WTC11 (cell line): ENCODE measurements around the gene BAK1. TPM values are rescaled to one million over a fixed set of nuclear protein-coding genes. Genes with fewer than 3 reads are reported as not detected.

ENCODE experiments used
- ATAC-seq: fragments of 200-7000 bp; cut with Tn5 transposase; 2 replicates; pipeline ENCODE4 v1.10.0; 2021; ENCODE audit warnings: mild to moderate bottlenecking, moderate library complexity
- CTCF ChIA-PET: fragments of 300-600 bp; sonication (Branson Sonifier 250); formaldehyde crosslinking; loops from one replicate; lab custom pipeline; 2021; ENCODE audit warnings: antibody characterized with exemption; lab: Charles Lee
- POLR2A ChIA-PET: fragments of 350-600 bp; sonication (Branson Sonifier 250); formaldehyde crosslinking; loops from one replicate; lab custom pipeline; 2021; ENCODE audit warnings: antibody characterized with exemption; lab: Charles Lee
- DNase-seq: peaks from one replicate; pipeline ENCODE4 v3.0.0; 2021; ENCODE audit warnings: low spot score
- H3K27ac Mint-ChIP-seq: 2 replicates; pipeline ENCODE4 v1.8.0; 2021; ENCODE audit warnings: mixed read lengths
- H3K27me3 Mint-ChIP-seq: 2 replicates; pipeline ENCODE4 v1.8.0; 2021; ENCODE audit warnings: low read depth, mild to moderate bottlenecking, moderate library complexity, mixed read lengths
- H3K36me3 Mint-ChIP-seq: 2 replicates; pipeline ENCODE4 v1.8.0; 2021; ENCODE audit warnings: mixed read lengths
- H3K4me1 Mint-ChIP-seq: 2 replicates; pipeline ENCODE4 v1.8.0; 2022; ENCODE audit warnings: mixed read lengths
- H3K4me3 Mint-ChIP-seq: 2 replicates; pipeline ENCODE4 v1.8.0; 2021; ENCODE audit warnings: mild to moderate bottlenecking, moderate library complexity, mixed read lengths
- H3K9me3 Mint-ChIP-seq: 2 replicates; pipeline ENCODE4 v1.8.0; 2021; ENCODE audit warnings: mixed read lengths
- CREM ChIP-seq: sonication (generic); formaldehyde crosslinking; IDR thresholded peaks from 2 replicates; pipeline ENCODE4 v1.8.1; 2022; ENCODE audit warnings: mild to moderate bottlenecking, missing genetic modification reagents, moderate library complexity
- ESRRA ChIP-seq: sonication (generic); formaldehyde crosslinking; IDR thresholded peaks from 2 replicates; pipeline ENCODE4 v1.8.1; 2022; ENCODE audit warnings: mild to moderate bottlenecking, missing genetic modification reagents, borderline replicate concordance
- ETV6 ChIP-seq: sonication (generic); formaldehyde crosslinking; IDR thresholded peaks from 2 replicates; pipeline ENCODE4 v1.8.1; 2022; ENCODE audit warnings: mild to moderate bottlenecking, missing genetic modification reagents
- FOXP1 ChIP-seq: sonication (generic); formaldehyde crosslinking; IDR thresholded peaks from 2 replicates; pipeline ENCODE4 v1.8.0; 2022; ENCODE audit warnings: missing genetic modification reagents, mild to moderate bottlenecking, moderate library complexity, borderline replicate concordance
- IRF2 ChIP-seq: sonication (generic); formaldehyde crosslinking; IDR thresholded peaks from 2 replicates; pipeline ENCODE4 v1.8.0; 2022; ENCODE audit warnings: low read depth, missing genetic modification reagents, borderline replicate concordance
- MXD4 ChIP-seq: fragments of 250-450 bp; sonication (Bioruptor Pico); IDR thresholded peaks from 2 replicates; pipeline ENCODE4 v1.8.0; 2021; ENCODE audit warnings: mild to moderate bottlenecking, moderate library complexity, borderline replicate concordance
- NFYB ChIP-seq: sonication (generic); formaldehyde crosslinking; conservative IDR thresholded peaks from 2 replicates; pipeline ENCODE4 v1.8.0; 2022; ENCODE audit warnings: low read depth, missing genetic modification reagents
- NR2C2 ChIP-seq: sonication (generic); formaldehyde crosslinking; IDR thresholded peaks from 2 replicates; pipeline ENCODE4 v1.8.0; 2022; ENCODE audit warnings: mild to moderate bottlenecking, missing genetic modification reagents
- PRRX2 ChIP-seq: fragments of 250-450 bp; sonication (Bioruptor Pico); IDR thresholded peaks from 2 replicates; pipeline ENCODE4 v1.8.0; 2021; ENCODE audit warnings: mild to moderate bottlenecking
- SP1 ChIP-seq: sonication (generic); formaldehyde crosslinking; conservative IDR thresholded peaks from 2 replicates; pipeline ENCODE4 v1.8.1; 2022; ENCODE audit warnings: missing genetic modification reagents
- TCF7 ChIP-seq: sonication (generic); formaldehyde crosslinking; IDR thresholded peaks from 2 replicates; pipeline ENCODE4 v1.8.0; 2022; ENCODE audit warnings: mild to moderate bottlenecking, low read depth, missing genetic modification reagents, moderate library complexity
- TEAD4 ChIP-seq: sonication (generic); formaldehyde crosslinking; IDR thresholded peaks from 2 replicates; pipeline ENCODE4 v1.8.0; 2022; ENCODE audit warnings: mild to moderate bottlenecking, missing genetic modification reagents
- TP53 ChIP-seq: sonication (generic); formaldehyde crosslinking; IDR thresholded peaks from 2 replicates; pipeline ENCODE4 v1.8.1; 2023; ENCODE audit warnings: mild to moderate bottlenecking, missing genetic modification reagents
- total RNA-seq: library from RNA; stranded (reverse); gene quantifications from 3 replicates; pipeline ENCODE4 v1.2.3, GENCODE V29; 2021
- TF ChIP-seq, protein P1 (sequence below): fragments of 250-450 bp; sonication (Bioruptor Pico); IDR thresholded peaks from 2 replicates; pipeline ENCODE4 v1.9.0; 2021; ENCODE audit warnings: mild to moderate bottlenecking, borderline replicate concordance
- TF ChIP-seq, protein P2 (sequence below): fragments of 250-450 bp; sonication (Bioruptor Pico); IDR thresholded peaks from 2 replicates; pipeline ENCODE4 v1.8.0; 2021; ENCODE audit warnings: mild to moderate bottlenecking
- TF ChIP-seq, protein P3 (sequence below): sonication (generic); formaldehyde crosslinking; IDR thresholded peaks from 2 replicates; pipeline ENCODE4 v1.8.1; 2022; ENCODE audit warnings: mild to moderate bottlenecking, moderate library complexity, missing genetic modification reagents
- TF ChIP-seq, protein P4 (sequence below): sonication (generic); formaldehyde crosslinking; IDR thresholded peaks from 2 replicates; pipeline ENCODE4 v1.8.0; 2023; ENCODE audit warnings: missing genetic modification reagents
- TF ChIP-seq, protein P5 (sequence below): sonication (generic); formaldehyde crosslinking; IDR thresholded peaks from 2 replicates; pipeline ENCODE4 v1.8.1; 2023; ENCODE audit warnings: mild to moderate bottlenecking, missing genetic modification reagents
- TF ChIP-seq, protein P6 (sequence below): sonication (generic); formaldehyde crosslinking; IDR thresholded peaks from 2 replicates; pipeline ENCODE4 v1.8.1; 2022; ENCODE audit warnings: low read depth, missing genetic modification reagents, borderline replicate concordance

The BAK1 gene
- total RNA-seq, 1 experiment from 2014 or later = 40.5 TPM

DNA sequence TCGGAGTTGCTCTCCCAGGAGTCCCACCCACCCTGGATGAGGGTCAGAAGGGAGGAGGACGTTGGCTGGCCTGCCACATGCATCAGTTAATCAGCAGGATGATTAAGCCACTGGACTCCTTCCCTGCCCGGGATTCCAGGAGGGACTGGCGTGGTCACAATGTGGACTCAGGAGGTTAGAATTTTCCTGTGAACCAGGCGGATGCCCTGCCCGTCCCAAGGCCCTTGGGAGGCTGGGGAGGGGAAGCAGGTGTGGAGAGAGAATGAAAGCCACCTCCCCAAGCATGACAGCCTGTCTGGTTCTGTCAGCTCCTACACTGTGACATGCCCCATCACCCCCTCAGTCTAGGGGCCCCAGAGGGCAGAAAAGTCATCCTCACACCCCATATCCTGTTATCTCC lies 29.5 kb upstream of the BAK1 start:
- Mint-ChIP-seq H3K27me3 (peaks cover 4% of the 10 kb centered on the region; the same call in 1 of the 2 replicates), H3K36me3 (peaks cover 4% of the 10 kb centered on the region; the same call in 1 of the 2 replicates), H3K4me3 (no peak overlapping the region), H3K4me1 (peaks cover 45% of the 10 kb centered on the region), H3K27ac (no peak overlapping the region), H3K9me3 (peaks cover 8% of the 10 kb centered on the region)
- DNase-seq = no peak
- TF ChIP-seq ETV6 = no peak
- no peak for TF ChIP-seq CREM (CRISPR knock-in tag)
- no peak for TF ChIP-seq NR2C2
- TF ChIP-seq, protein P1, sequence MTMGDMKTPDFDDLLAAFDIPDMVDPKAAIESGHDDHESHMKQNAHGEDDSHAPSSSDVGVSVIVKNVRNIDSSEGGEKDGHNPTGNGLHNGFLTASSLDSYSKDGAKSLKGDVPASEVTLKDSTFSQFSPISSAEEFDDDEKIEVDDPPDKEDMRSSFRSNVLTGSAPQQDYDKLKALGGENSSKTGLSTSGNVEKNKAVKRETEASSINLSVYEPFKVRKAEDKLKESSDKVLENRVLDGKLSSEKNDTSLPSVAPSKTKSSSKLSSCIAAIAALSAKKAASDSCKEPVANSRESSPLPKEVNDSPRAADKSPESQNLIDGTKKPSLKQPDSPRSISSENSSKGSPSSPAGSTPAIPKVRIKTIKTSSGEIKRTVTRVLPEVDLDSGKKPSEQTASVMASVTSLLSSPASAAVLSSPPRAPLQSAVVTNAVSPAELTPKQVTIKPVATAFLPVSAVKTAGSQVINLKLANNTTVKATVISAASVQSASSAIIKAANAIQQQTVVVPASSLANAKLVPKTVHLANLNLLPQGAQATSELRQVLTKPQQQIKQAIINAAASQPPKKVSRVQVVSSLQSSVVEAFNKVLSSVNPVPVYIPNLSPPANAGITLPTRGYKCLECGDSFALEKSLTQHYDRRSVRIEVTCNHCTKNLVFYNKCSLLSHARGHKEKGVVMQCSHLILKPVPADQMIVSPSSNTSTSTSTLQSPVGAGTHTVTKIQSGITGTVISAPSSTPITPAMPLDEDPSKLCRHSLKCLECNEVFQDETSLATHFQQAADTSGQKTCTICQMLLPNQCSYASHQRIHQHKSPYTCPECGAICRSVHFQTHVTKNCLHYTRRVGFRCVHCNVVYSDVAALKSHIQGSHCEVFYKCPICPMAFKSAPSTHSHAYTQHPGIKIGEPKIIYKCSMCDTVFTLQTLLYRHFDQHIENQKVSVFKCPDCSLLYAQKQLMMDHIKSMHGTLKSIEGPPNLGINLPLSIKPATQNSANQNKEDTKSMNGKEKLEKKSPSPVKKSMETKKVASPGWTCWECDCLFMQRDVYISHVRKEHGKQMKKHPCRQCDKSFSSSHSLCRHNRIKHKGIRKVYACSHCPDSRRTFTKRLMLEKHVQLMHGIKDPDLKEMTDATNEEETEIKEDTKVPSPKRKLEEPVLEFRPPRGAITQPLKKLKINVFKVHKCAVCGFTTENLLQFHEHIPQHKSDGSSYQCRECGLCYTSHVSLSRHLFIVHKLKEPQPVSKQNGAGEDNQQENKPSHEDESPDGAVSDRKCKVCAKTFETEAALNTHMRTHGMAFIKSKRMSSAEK (CRISPR knock-in tag) = no peak
- TF ChIP-seq IRF2 (CRISPR knock-in tag) = no peak
- TF ChIP-seq ESRRA = no peak
- TF ChIP-seq, protein P2, sequence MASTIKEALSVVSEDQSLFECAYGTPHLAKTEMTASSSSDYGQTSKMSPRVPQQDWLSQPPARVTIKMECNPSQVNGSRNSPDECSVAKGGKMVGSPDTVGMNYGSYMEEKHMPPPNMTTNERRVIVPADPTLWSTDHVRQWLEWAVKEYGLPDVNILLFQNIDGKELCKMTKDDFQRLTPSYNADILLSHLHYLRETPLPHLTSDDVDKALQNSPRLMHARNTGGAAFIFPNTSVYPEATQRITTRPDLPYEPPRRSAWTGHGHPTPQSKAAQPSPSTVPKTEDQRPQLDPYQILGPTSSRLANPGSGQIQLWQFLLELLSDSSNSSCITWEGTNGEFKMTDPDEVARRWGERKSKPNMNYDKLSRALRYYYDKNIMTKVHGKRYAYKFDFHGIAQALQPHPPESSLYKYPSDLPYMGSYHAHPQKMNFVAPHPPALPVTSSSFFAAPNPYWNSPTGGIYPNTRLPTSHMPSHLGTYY (CRISPR knock-in tag) = no peak
- TF ChIP-seq, protein P3, sequence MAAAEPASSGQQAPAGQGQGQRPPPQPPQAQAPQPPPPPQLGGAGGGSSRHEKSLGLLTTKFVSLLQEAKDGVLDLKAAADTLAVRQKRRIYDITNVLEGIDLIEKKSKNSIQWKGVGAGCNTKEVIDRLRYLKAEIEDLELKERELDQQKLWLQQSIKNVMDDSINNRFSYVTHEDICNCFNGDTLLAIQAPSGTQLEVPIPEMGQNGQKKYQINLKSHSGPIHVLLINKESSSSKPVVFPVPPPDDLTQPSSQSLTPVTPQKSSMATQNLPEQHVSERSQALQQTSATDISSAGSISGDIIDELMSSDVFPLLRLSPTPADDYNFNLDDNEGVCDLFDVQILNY = no peak
- no peak for TF ChIP-seq SP1 (CRISPR knock-in tag)
- no peak for TF ChIP-seq TEAD4 (CRISPR knock-in tag)
- no peak for TF ChIP-seq PRRX2 (CRISPR knock-in tag)
- TF ChIP-seq, protein P4, sequence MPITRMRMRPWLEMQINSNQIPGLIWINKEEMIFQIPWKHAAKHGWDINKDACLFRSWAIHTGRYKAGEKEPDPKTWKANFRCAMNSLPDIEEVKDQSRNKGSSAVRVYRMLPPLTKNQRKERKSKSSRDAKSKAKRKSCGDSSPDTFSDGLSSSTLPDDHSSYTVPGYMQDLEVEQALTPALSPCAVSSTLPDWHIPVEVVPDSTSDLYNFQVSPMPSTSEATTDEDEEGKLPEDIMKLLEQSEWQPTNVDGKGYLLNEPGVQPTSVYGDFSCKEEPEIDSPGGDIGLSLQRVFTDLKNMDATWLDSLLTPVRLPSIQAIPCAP = no peak
- TF ChIP-seq TP53 (CRISPR knock-in tag) = no peak
- no peak for TF ChIP-seq FOXP1
- no peak for TF ChIP-seq NFYB (CRISPR knock-in tag)
- TF ChIP-seq, protein P5, sequence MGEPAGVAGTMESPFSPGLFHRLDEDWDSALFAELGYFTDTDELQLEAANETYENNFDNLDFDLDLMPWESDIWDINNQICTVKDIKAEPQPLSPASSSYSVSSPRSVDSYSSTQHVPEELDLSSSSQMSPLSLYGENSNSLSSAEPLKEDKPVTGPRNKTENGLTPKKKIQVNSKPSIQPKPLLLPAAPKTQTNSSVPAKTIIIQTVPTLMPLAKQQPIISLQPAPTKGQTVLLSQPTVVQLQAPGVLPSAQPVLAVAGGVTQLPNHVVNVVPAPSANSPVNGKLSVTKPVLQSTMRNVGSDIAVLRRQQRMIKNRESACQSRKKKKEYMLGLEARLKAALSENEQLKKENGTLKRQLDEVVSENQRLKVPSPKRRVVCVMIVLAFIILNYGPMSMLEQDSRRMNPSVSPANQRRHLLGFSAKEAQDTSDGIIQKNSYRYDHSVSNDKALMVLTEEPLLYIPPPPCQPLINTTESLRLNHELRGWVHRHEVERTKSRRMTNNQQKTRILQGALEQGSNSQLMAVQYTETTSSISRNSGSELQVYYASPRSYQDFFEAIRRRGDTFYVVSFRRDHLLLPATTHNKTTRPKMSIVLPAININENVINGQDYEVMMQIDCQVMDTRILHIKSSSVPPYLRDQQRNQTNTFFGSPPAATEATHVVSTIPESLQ (CRISPR knock-in tag) = no peak
- TF ChIP-seq TCF7 (CRISPR knock-in tag) = no peak
- no peak for TF ChIP-seq MXD4 (CRISPR knock-in tag)
- TF ChIP-seq, protein P6, sequence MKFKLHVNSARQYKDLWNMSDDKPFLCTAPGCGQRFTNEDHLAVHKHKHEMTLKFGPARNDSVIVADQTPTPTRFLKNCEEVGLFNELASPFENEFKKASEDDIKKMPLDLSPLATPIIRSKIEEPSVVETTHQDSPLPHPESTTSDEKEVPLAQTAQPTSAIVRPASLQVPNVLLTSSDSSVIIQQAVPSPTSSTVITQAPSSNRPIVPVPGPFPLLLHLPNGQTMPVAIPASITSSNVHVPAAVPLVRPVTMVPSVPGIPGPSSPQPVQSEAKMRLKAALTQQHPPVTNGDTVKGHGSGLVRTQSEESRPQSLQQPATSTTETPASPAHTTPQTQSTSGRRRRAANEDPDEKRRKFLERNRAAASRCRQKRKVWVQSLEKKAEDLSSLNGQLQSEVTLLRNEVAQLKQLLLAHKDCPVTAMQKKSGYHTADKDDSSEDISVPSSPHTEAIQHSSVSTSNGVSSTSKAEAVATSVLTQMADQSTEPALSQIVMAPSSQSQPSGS = no peak
- ChIA-PET CTCF (interaction anchor here (0.8 to 3.7 kb wide), 4 partner anchors 17 to 91 kb away, joined by 3 to 20 read pairs (median 4); no protein-coding TSS in a partner anchor), POLR2A (no interaction called here)
- no peak for ATAC-seq
